H9 (cell line): Measurements from ENCODE around the gene ASCC1. TPM values are rescaled to one million over a fixed set of nuclear protein-coding genes. Genes with fewer than 3 reads are reported as not detected.
A peak's percentile ranks its signal among the peaks of the same experiment; 100 is the strongest.

Experiments used
- DNase-seq: peaks from one replicate; pipeline ENCODE4 v3.0.0-alpha.2; 2017
- H2AFZ ChIP-seq: one replicate; pipeline ENCODE4 v1.6.1; 2013; ENCODE audit warnings: mild to moderate bottlenecking, low read length, control low read depth, moderate library complexity
- H2AK5ac ChIP-seq: 2 replicates; pipeline ENCODE4 v1.6.1; 2013; ENCODE audit warnings: low read length, control low read depth, mixed read lengths; ENCODE audit not compliant: insufficient read length
- H2BK120ac ChIP-seq: one replicate; pipeline ENCODE4 v1.6.1; 2013; ENCODE audit warnings: low read depth, mild to moderate bottlenecking, low read length, control low read depth, inconsistent platforms; ENCODE audit not compliant: poor library complexity, severe bottlenecking
- H2BK12ac ChIP-seq: 2 replicates; pipeline ENCODE4 v1.6.1; 2013; ENCODE audit warnings: low read length, control low read depth, mixed read lengths, low read depth; ENCODE audit not compliant: insufficient read length
- H2BK15ac ChIP-seq: 2 replicates; pipeline ENCODE4 v1.6.1; 2013; ENCODE audit warnings: low read depth, low read length, control low read depth
- H2BK20ac ChIP-seq: one replicate; pipeline ENCODE4 v1.6.1; 2013; ENCODE audit warnings: low read depth, mild to moderate bottlenecking, low read length, control low read depth, inconsistent platforms; ENCODE audit not compliant: poor library complexity, severe bottlenecking
- H2BK5ac ChIP-seq: 2 replicates; pipeline ENCODE4 v1.6.1; 2013; ENCODE audit warnings: low read length, control low read depth, mixed read lengths; ENCODE audit not compliant: insufficient read length
- H3K14ac ChIP-seq: 2 replicates; pipeline ENCODE4 v1.6.1; 2013; ENCODE audit warnings: low read length, control low read depth; ENCODE audit not compliant: insufficient read depth
- H3K18ac ChIP-seq: 2 replicates; pipeline ENCODE4 v1.6.1; 2013; ENCODE audit warnings: low read depth, mild to moderate bottlenecking, mixed read lengths, low read length, control low read depth; ENCODE audit not compliant: insufficient read length
- H3K23ac ChIP-seq: 2 replicates; pipeline ENCODE4 v1.6.1; 2013; ENCODE audit warnings: low read length, control low read depth, mixed read lengths, low read depth; ENCODE audit not compliant: insufficient read length
- H3K23me2 ChIP-seq: 2 replicates; pipeline ENCODE4 v1.6.1; 2013; ENCODE audit warnings: low read depth, mild to moderate bottlenecking, mixed read lengths, low read length, control low read depth; ENCODE audit not compliant: insufficient read length, poor library complexity, severe bottlenecking
- H3K27ac ChIP-seq: 2 replicates; pipeline ENCODE4 v1.5.1; 2013; ENCODE audit warnings: low read length, control low read depth, mixed read lengths, low read depth; ENCODE audit not compliant: insufficient read length
- H3K27me3 ChIP-seq: 2 replicates; pipeline ENCODE4 v1.6.1; 2013; ENCODE audit warnings: low read length, control low read depth, inconsistent platforms; ENCODE audit not compliant: insufficient read depth
- H3K4ac ChIP-seq: 2 replicates; pipeline ENCODE4 v1.6.1; 2013; ENCODE audit warnings: low read depth, mild to moderate bottlenecking, control low read depth, inconsistent platforms, low read length, moderate library complexity
- H3K4me1 ChIP-seq: 2 replicates; pipeline ENCODE4 v1.6.1; 2013; ENCODE audit warnings: low read length, control low read depth, inconsistent platforms; ENCODE audit not compliant: insufficient read depth
- H3K4me2 ChIP-seq: 2 replicates; pipeline ENCODE4 v1.6.1; 2013; ENCODE audit warnings: low read length, control low read depth, mixed read lengths; ENCODE audit not compliant: insufficient read length, insufficient read depth
- H3K56ac ChIP-seq: 2 replicates; pipeline ENCODE4 v1.6.1; 2013; ENCODE audit warnings: low read depth, mild to moderate bottlenecking, mixed read lengths, low read length, control low read depth; ENCODE audit not compliant: insufficient read length
- H3K79me1 ChIP-seq: 2 replicates; pipeline ENCODE4 v1.6.1; 2013; ENCODE audit warnings: low read depth, mild to moderate bottlenecking, moderate library complexity, low read length, control low read depth, inconsistent platforms; ENCODE audit not compliant: insufficient read depth, poor library complexity, severe bottlenecking
- H3K79me2 ChIP-seq: 2 replicates; pipeline ENCODE4 v1.6.1; 2013; ENCODE audit warnings: low read length, control low read depth, inconsistent platforms; ENCODE audit not compliant: insufficient read depth
- H3K9ac ChIP-seq: 2 replicates; pipeline ENCODE4 v1.6.1; 2013; ENCODE audit warnings: low read length, control low read depth, mixed read lengths; ENCODE audit not compliant: insufficient read length; ENCODE audit errors: extremely low read depth
- H3K9me3 ChIP-seq: one replicate; pipeline ENCODE4 v1.6.1; 2013; ENCODE audit warnings: low read depth, low read length, inconsistent platforms; ENCODE audit not compliant: control insufficient read depth
- H3T11ph ChIP-seq: one replicate; pipeline ENCODE4 v1.6.1; 2013; ENCODE audit warnings: mild to moderate bottlenecking, low read length, control low read depth, inconsistent platforms
- H4K20me1 ChIP-seq: one replicate; pipeline ENCODE4 v1.6.1; 2013; ENCODE audit not compliant: control insufficient read depth, insufficient read length, insufficient read depth
- H4K5ac ChIP-seq: 2 replicates; pipeline ENCODE4 v1.6.1; 2013; ENCODE audit warnings: low read depth, mild to moderate bottlenecking, mixed read lengths, low read length, control low read depth; ENCODE audit not compliant: insufficient read length
- H4K8ac ChIP-seq: replicated peaks from 2 replicates; pipeline ENCODE4 v1.6.1; 2013; ENCODE audit warnings: low read length, control low read depth, mixed read lengths, low read depth; ENCODE audit not compliant: insufficient read length
- H4K91ac ChIP-seq: 2 replicates; pipeline ENCODE4 v1.6.1; 2013; ENCODE audit warnings: low read depth, mild to moderate bottlenecking, moderate library complexity, mixed read lengths, low read length, control low read depth; ENCODE audit not compliant: insufficient read length
- H3K27ac Mint-ChIP-seq, 3 experiments: 2 replicates in 2 of 3; 3 replicates in 1 of 3; pipeline ENCODE4 v1.8.0; 2020 to 2021; ENCODE audit warnings: mixed read lengths in 3 of 3, mild to moderate bottlenecking in 1 of 3, moderate library complexity in 1 of 3
- H3K27me3 Mint-ChIP-seq: 2 replicates; pipeline ENCODE4 v1.8.0; 2021; ENCODE audit warnings: low read depth, mild to moderate bottlenecking, moderate library complexity, mixed read lengths
- H3K36me3 Mint-ChIP-seq, 3 experiments: 2 replicates in 2 of 3; 3 replicates in 1 of 3; pipeline ENCODE4 v1.8.0; 2020 to 2021; ENCODE audit warnings: low read depth in 3 of 3, mixed read lengths in 3 of 3; ENCODE audit not compliant: insufficient read depth in 1 of 3
- H3K4me1 Mint-ChIP-seq, 2 experiments: 2 replicates each; pipeline ENCODE4 v1.8.0; 2020; ENCODE audit warnings: mixed read lengths in 2 of 2
- H3K4me3 Mint-ChIP-seq, 2 experiments: 2 replicates in 1 of 2; 3 replicates in 1 of 2; pipeline ENCODE4 v1.8.0; 2020 to 2021; ENCODE audit warnings: mild to moderate bottlenecking in 2 of 2, mixed read lengths in 2 of 2, moderate library complexity in 1 of 2
- H3K9me3 Mint-ChIP-seq, 2 experiments: 2 replicates in 1 of 2; 3 replicates in 1 of 2; pipeline ENCODE4 v1.8.0; 2020; ENCODE audit warnings: mild to moderate bottlenecking in 2 of 2, mixed read lengths in 2 of 2, moderate library complexity in 1 of 2
- CTCF ChIP-seq: fragments of 200-600 bp; sonication (generic); conservative IDR thresholded peaks from 3 replicates; pipeline ENCODE4 v1.8.0; 2021; ENCODE audit warnings: antibody characterized with exemption, mild to moderate bottlenecking
- WGBS: extraction: QIAGEN DNeasy Blood & Tissue Kit; methylation state at CpG from one replicate; pipeline ENCODE4 v1.1.7; 2013; ENCODE audit warnings: missing lambda C conversion rate, low lambda C conversion rate, mixed read lengths; ENCODE audit not compliant: insufficient read length; ENCODE audit errors: extremely low coverage; 5-methylcytosine and 5-hydroxymethylcytosine counted together
- total RNA-seq: library from RNA; stranded (reverse); gene quantifications from 2 replicates; pipeline ENCODE4 v1.2.1, GENCODE V29; 2021

Gene ASCC1
- total RNA-seq, 1 experiment from 2014 or later, result 41.2 TPM

- H3K56ac ChIP-seq, result no peak overlapping the region
- H3K79me2 ChIP-seq, result no peaks in the 10 kb centered on the region
- no peak overlapping the region for H2BK5ac ChIP-seq
- H3K4ac ChIP-seq, result no peak overlapping the region
- Mint-ChIP-seq H3K4me3 (no peak overlapping the region), H3K36me3 (no peaks in the 10 kb centered on the region), H3K27ac (peak overlapping the region in 2 of 3 experiments; percentile 59 to 75; a peak in 2 of 7 replicates), H3K4me1 (peaks cover 19 to 31% of the 10 kb centered on the region in 2 experiments), H3K27me3 (peaks cover 5% of the 10 kb centered on the region), H3K9me3 (no peaks in the 10 kb centered on the region)
- no peak overlapping the region for H4K91ac ChIP-seq
- no peaks in the 10 kb centered on the region for H4K20me1 ChIP-seq
- H4K8ac ChIP-seq, result no peak overlapping the region
- H3K79me1 ChIP-seq, result no peaks in the 10 kb centered on the region
- no peaks in the 10 kb centered on the region for H3K27me3 ChIP-seq
- H2AK5ac ChIP-seq, result no peak overlapping the region
- H3K9me3 ChIP-seq, result no peaks in the 10 kb centered on the region
- H4K5ac ChIP-seq, result no peak overlapping the region
- no peak overlapping the region for H2BK20ac ChIP-seq
- WGBS, result no CpG with 5 or more reads among the region's 25 CpGs
- no peak for DNase-seq
- H3K4me2 ChIP-seq, result no peak overlapping the region
- H3T11ph ChIP-seq, result no peak overlapping the region
- no peak overlapping the region for H2BK120ac ChIP-seq
- TF ChIP-seq CTCF, result no peak
- H3K23me2 ChIP-seq, result no peaks in the 10 kb centered on the region
- H3K27ac ChIP-seq, result no peak overlapping the region
- no peak overlapping the region for H2BK12ac ChIP-seq
- no peak overlapping the region for H3K23ac ChIP-seq
- H3K18ac ChIP-seq, result no peak overlapping the region
- no peak overlapping the region for H2BK15ac ChIP-seq
- H3K9ac ChIP-seq, result no peak overlapping the region
- H3K14ac ChIP-seq, result no peak overlapping the region
- H3K4me1 ChIP-seq, result no peaks in the 10 kb centered on the region
- no peak overlapping the region for H2AFZ ChIP-seq
Observed at GRCh38 chr10:72056932-72057751, 158.9 kb downstream of the ASCC1 start.
